IPS-20b (cell line): ENCODE results near the gene TNS3.

ENCODE experiments used
- H3K27ac ChIP-seq: one replicate; pipeline ENCODE4 v1.5.1; 2013; ENCODE audit warnings: low read length
- H3K27me3 ChIP-seq: 2 replicates; pipeline ENCODE4 v1.6.1; 2013; ENCODE audit warnings: mild to moderate bottlenecking, low read length, inconsistent platforms; ENCODE audit not compliant: insufficient read depth
- H3K36me3 ChIP-seq: 2 replicates; pipeline ENCODE4 v1.6.1; 2013; ENCODE audit warnings: low read depth, mild to moderate bottlenecking, inconsistent platforms, low read length, moderate library complexity; ENCODE audit not compliant: insufficient read depth
- H3K4me1 ChIP-seq: 2 replicates; pipeline ENCODE4 v1.6.1; 2013; ENCODE audit warnings: mild to moderate bottlenecking, control low read depth, inconsistent platforms, low read length, moderate library complexity; ENCODE audit not compliant: insufficient read depth
- H3K4me3 ChIP-seq: 2 replicates; pipeline ENCODE4 v1.5.1; 2013; ENCODE audit warnings: mild to moderate bottlenecking, low read length, inconsistent platforms
- H3K9ac ChIP-seq: 2 replicates; pipeline ENCODE4 v1.6.1; 2013; ENCODE audit warnings: low read depth, mild to moderate bottlenecking, inconsistent platforms, low read length, moderate library complexity
- H3K9me3 ChIP-seq: 2 replicates; pipeline ENCODE4 v1.6.1; 2013; ENCODE audit warnings: mild to moderate bottlenecking, low read depth, low read length, inconsistent platforms; ENCODE audit not compliant: insufficient read depth

TNS3 gene

GRCh38 chr7:47394751-47395252 is 187.1 kb downstream of the TNS3 start:
- no peak overlapping the region for H3K27ac ChIP-seq
- H3K27me3 ChIP-seq, result no peaks in the 10 kb centered on the region
- no peaks in the 10 kb centered on the region for H3K9me3 ChIP-seq
- no peak overlapping the region for H3K4me3 ChIP-seq
- peaks cover 28% of the 10 kb centered on the region for H3K36me3 ChIP-seq
- no peaks in the 10 kb centered on the region for H3K4me1 ChIP-seq
- H3K9ac ChIP-seq, result no peak overlapping the region

DNA sequence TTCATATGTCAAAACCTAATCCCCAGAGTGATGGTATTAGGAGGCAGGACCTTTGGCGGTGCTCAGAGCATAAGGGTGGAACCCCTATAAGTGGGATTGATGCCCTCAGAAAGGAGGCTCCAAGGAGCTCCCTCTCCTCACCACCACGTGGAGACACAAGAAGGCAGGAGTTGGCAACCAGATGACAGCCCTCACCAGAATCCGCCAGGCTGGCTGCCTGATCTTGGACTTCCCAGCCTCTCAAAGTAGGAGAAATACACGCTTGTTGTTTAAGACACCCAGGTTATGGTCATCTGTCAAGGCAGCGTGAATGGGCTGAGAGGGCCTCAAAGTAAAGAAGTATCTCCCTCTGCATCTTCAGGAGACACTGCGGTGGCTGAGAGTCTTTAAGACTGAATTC is 187.7 kb downstream of the TNS3 start:
- no peak overlapping the region for H3K4me3 ChIP-seq
- H3K9ac ChIP-seq, result no peak overlapping the region
- peaks cover 28% of the 10 kb centered on the region for H3K36me3 ChIP-seq
- no peaks in the 10 kb centered on the region for H3K9me3 ChIP-seq
- no peak overlapping the region for H3K27ac ChIP-seq
- no peaks in the 10 kb centered on the region for H3K27me3 ChIP-seq
- no peaks in the 10 kb centered on the region for H3K4me1 ChIP-seq

DNA sequence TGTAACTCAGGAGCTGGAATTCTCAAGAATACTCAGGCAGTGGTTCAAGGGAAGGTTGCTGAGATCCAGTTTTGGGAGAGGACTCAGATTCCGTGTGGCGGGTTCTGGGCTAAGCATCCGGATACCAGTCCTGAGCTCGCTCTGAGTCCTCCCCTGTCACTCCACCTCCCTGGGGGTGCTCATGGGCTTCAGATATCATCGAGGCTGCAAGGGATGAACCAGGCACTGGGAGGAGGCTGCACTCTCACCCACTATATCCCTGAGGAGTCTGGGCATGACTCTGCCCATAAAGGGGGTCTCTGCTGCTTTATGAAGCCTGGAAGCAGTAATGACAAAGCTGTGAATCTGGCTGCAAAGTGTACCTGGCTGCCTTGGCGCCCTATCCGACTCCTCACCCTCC is 188.5 kb downstream of the TNS3 start:
- Histone ChIP-seq H3K9ac (no peak overlapping the region), H3K4me3 (no peak overlapping the region), H3K27me3 (no peaks in the 10 kb centered on the region), H3K9me3 (no peaks in the 10 kb centered on the region), H3K36me3 (peaks cover 28% of the 10 kb centered on the region), H3K27ac (no peak overlapping the region), H3K4me1 (no peaks in the 10 kb centered on the region)

GRCh38 chr7:47392241-47392759 is 189.6 kb downstream of the TNS3 start:
- peaks cover 28% of the 10 kb centered on the region for H3K36me3 ChIP-seq
- no peak overlapping the region for H3K27ac ChIP-seq
- H3K4me1 ChIP-seq, result no peaks in the 10 kb centered on the region
- no peak overlapping the region for H3K9ac ChIP-seq
- no peaks in the 10 kb centered on the region for H3K27me3 ChIP-seq
- H3K9me3 ChIP-seq, result no peaks in the 10 kb centered on the region
- H3K4me3 ChIP-seq, result no peak overlapping the region

GRCh38 chr7:47391726-47392125 is 190.2 kb downstream of the TNS3 start:
- Histone ChIP-seq H3K4me1 (no peaks in the 10 kb centered on the region), H3K9me3 (no peaks in the 10 kb centered on the region), H3K4me3 (no peak overlapping the region), H3K9ac (no peak overlapping the region), H3K36me3 (peaks cover 23% of the 10 kb centered on the region), H3K27me3 (no peaks in the 10 kb centered on the region), H3K27ac (no peak overlapping the region)

DNA sequence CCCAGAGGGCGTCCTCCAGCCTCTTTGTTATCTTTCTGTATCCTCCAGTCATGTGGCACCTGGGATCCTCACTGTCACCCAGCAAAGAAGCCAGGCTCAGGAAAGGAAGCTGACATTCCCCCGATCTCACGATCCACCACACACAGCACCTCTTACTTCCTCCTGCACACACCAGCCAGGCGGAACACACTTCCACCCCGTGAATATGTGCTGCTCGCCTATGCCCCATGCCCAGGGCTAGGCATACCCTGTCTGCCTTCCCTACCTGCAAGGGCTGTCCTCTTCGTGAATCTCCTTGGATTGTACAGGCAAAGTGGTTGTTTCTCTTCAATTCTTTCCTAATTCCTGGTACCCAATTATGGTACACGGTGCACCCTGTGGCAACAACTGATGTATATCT is 191.0 kb downstream of the TNS3 start:
- no peaks in the 10 kb centered on the region for H3K4me1 ChIP-seq

DNA sequence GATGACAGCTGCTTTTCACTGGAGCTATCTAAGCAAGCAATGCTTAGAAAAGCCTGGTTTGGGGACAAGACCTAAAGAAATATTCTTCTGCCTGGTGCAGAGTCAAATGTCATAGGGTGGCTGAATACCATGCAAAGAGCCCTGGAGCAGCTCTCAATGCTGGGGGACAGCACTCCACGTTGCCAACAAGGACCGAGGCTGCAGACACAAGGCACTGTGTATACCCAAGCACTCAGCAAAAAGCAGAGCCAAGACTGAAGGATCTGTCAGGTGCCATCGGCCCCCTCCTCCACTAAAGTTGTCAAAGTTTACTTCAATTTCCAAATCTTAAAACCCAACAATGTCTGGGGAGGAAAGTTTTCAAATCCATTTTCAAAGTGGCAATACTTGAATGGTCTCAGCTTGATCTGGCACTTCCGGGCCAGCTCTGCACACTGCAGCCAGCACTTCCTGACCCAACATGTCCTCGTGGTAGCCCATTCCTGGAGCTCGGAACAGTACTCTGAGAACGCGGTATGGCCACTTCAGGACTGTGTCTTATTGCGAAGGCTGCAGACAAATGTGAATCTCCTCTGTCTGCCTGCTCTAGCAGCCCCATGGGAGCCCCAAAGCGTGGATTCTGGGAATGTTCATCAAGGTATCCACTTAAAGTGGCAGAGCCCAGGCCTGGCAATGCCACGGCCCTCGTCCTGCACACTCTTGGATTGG is 191.8 kb downstream of the TNS3 start:
- Histone ChIP-seq H3K9ac (no peak overlapping the region), H3K9me3 (no peaks in the 10 kb centered on the region), H3K27ac (no peak overlapping the region), H3K36me3 (peaks cover 7% of the 10 kb centered on the region; the same call in 1 of the 2 replicates), H3K4me3 (no peak overlapping the region), H3K4me1 (no peaks in the 10 kb centered on the region), H3K27me3 (no peaks in the 10 kb centered on the region)

More for the DNA sequence above, 191.0 kb downstream of the TNS3 start:
- no peaks in the 10 kb centered on the region for H3K9me3 ChIP-seq
- no peak overlapping the region for H3K27ac ChIP-seq
- no peaks in the 10 kb centered on the region for H3K27me3 ChIP-seq
- no peak overlapping the region for H3K9ac ChIP-seq
- H3K4me3 ChIP-seq, result no peak overlapping the region
- peaks cover 15% of the 10 kb centered on the region for H3K36me3 ChIP-seq

- Histone ChIP-seq H3K27ac (no peak overlapping the region), H3K4me1 (no peaks in the 10 kb centered on the region), H3K9ac (no peak overlapping the region), H3K4me3 (no peak overlapping the region), H3K27me3 (no peaks in the 10 kb centered on the region), H3K36me3 (0 out of 2 replicates have a peak, but pooled peaks cover 4% of the 10 kb centered on the region), H3K9me3 (no peaks in the 10 kb centered on the region)
These were observed 192.6 kb downstream of the TNS3 start for GRCh38 chr7:47389171-47389922.

DNA sequence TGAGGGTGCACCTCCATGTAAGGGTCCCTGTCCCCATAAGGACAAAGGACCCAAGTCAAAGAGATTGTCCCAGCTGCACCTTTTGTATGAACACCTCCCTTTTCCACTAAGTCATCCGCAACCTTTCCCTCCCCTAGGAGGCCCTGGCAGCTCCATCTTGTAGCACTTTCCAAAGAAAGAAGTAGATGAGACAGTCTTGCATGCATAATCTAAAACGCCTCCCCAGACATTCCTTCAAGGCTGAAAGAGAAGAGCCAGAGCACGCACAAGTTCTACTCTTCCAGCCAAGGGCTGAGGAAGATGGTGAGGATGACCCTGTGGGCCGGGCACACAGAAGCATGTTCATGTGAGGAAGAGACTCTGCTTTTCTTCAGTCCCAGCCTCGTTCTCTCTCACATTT is 194.4 kb downstream of the TNS3 start:
- H3K27me3 ChIP-seq, result no peaks in the 10 kb centered on the region
- no peaks in the 10 kb centered on the region for H3K9me3 ChIP-seq
- H3K27ac ChIP-seq, result no peak overlapping the region
- H3K4me1 ChIP-seq, result no peaks in the 10 kb centered on the region
- no peak overlapping the region for H3K4me3 ChIP-seq
- no peak overlapping the region for H3K9ac ChIP-seq
- H3K36me3 ChIP-seq, result 0 out of 2 replicates have a peak, but pooled peaks cover 4% of the 10 kb centered on the region

GRCh38 chr7:47386273-47386835 is 195.6 kb downstream of the TNS3 start:
- Histone ChIP-seq H3K27ac (no peak overlapping the region), H3K4me3 (no peak overlapping the region), H3K9ac (no peak overlapping the region), H3K36me3 (0 out of 2 replicates have a peak, but pooled peaks cover 4% of the 10 kb centered on the region), H3K27me3 (no peaks in the 10 kb centered on the region), H3K4me1 (peaks cover under 1% of the 10 kb centered on the region; the same call in 1 of the 2 replicates), H3K9me3 (no peaks in the 10 kb centered on the region)

GRCh38 chr7:47385536-47386125 is 196.3 kb downstream of the TNS3 start:
- Histone ChIP-seq H3K9ac (no peak overlapping the region), H3K9me3 (no peaks in the 10 kb centered on the region), H3K4me3 (no peak overlapping the region), H3K27ac (no peak overlapping the region), H3K27me3 (no peaks in the 10 kb centered on the region), H3K4me1 (peaks cover 8% of the 10 kb centered on the region), H3K36me3 (0 out of 2 replicates have a peak, but pooled peaks cover under 1% of the 10 kb centered on the region)
